IMR-90 (cell line): ENCODE measurements around the gene RPN2. TPM values are rescaled to one million over a fixed set of nuclear protein-coding genes. Genes with fewer than 3 reads are reported as not detected.

ENCODE experiments used
- ATAC-seq: fragments of 200-7000 bp; cut with Tn5 transposase; 2 replicates; pipeline ENCODE4 v1.9.1; 2020; ENCODE audit warnings: low read depth, mild to moderate bottlenecking, moderate library complexity
- BruUV-seq: library from RNA; stranded (reverse); fragments of 400-500 nt; replicated peaks from 2 replicates; lab custom pipeline; 2021; lab: Mats Ljungman, UMichigan
- CTCF ChIA-PET: fragments of 300-600 bp; formaldehyde crosslinking; extraction: SDS; loops from one replicate; lab custom pipeline; 2021; ENCODE audit warnings: antibody characterized with exemption; lab: Yijun Ruan, JAX
- POLR2A ChIA-PET: fragments of 300-600 bp; sonication (Branson Sonifier 250); formaldehyde crosslinking; loops from one replicate; lab custom pipeline; 2022; ENCODE audit warnings: antibody characterized with exemption; ENCODE audit not compliant: unreplicated experiment; lab: Charles Lee
- DNase-seq: peaks from one replicate; pipeline ENCODE4 v3.0.0; 2013
- H2AFZ ChIP-seq: replicated peaks from 2 replicates; pipeline ENCODE3; 2013; ENCODE audit warnings: low read length, mild to moderate bottlenecking; ENCODE audit not compliant: poor library complexity
- H2AK5ac ChIP-seq: 2 replicates; pipeline ENCODE4 v1.6.1; 2013; ENCODE audit warnings: low read depth, low read length, inconsistent platforms
- H2AK9ac ChIP-seq: replicated peaks from 2 replicates; pipeline ENCODE3; 2013; ENCODE audit warnings: mild to moderate bottlenecking, low read depth, low read length, moderate library complexity; ENCODE audit not compliant: poor library complexity
- H2BK120ac ChIP-seq: 2 replicates; pipeline ENCODE4 v1.6.1; 2013; ENCODE audit warnings: low read depth, low read length, inconsistent platforms
- H2BK15ac ChIP-seq: 3 replicates; pipeline ENCODE4 v1.6.1; 2013; ENCODE audit warnings: low read depth, low read length, inconsistent platforms
- H2BK20ac ChIP-seq: 2 replicates; pipeline ENCODE4 v1.6.1; 2013; ENCODE audit warnings: low read depth, mild to moderate bottlenecking, inconsistent platforms, low read length, moderate library complexity
- H2BK5ac ChIP-seq: 2 replicates; pipeline ENCODE4 v1.6.1; 2013; ENCODE audit warnings: mild to moderate bottlenecking, low read depth, low read length, inconsistent platforms; ENCODE audit not compliant: poor library complexity, severe bottlenecking
- H3K14ac ChIP-seq: replicated peaks from 2 replicates; pipeline ENCODE4 v1.6.1; 2013; ENCODE audit warnings: low read depth, low read length, inconsistent platforms
- H3K18ac ChIP-seq: 2 replicates; pipeline ENCODE4 v1.6.1; 2013; ENCODE audit warnings: low read depth, low read length, control low read depth
- H3K23ac ChIP-seq: 2 replicates; pipeline ENCODE4 v1.6.1; 2013; ENCODE audit warnings: low read depth, low read length, inconsistent platforms
- H3K27ac ChIP-seq: 2 replicates; pipeline ENCODE4 v1.5.1; 2013; ENCODE audit warnings: mild to moderate bottlenecking, control low read depth, low read length; ENCODE audit not compliant: insufficient read depth
- H3K27me3 ChIP-seq: 2 replicates; pipeline ENCODE4 v1.6.1; 2013; ENCODE audit warnings: low read length; ENCODE audit not compliant: control insufficient read depth, insufficient read depth
- H3K36me3 ChIP-seq: 2 replicates; pipeline ENCODE4 v1.6.1; 2013; ENCODE audit warnings: low read length, mixed read lengths; ENCODE audit not compliant: control insufficient read depth, insufficient read depth
- H3K4ac ChIP-seq: 2 replicates; pipeline ENCODE4 v1.6.1; 2013; ENCODE audit warnings: low read depth, low read length, inconsistent platforms
- H3K4me1 ChIP-seq: 2 replicates; pipeline ENCODE4 v1.6.1; 2013; ENCODE audit warnings: low read length, mixed read lengths; ENCODE audit not compliant: control insufficient read depth, insufficient read depth
- H3K4me2 ChIP-seq: 2 replicates; pipeline ENCODE4 v1.6.1; 2013; ENCODE audit warnings: low read depth, mild to moderate bottlenecking, control low read depth, low read length, moderate library complexity
- H3K4me3 ChIP-seq: 2 replicates; pipeline ENCODE4 v1.5.1; 2013; ENCODE audit warnings: low read depth, mild to moderate bottlenecking, control low read depth, low read length, moderate library complexity; ENCODE audit not compliant: insufficient read depth
- H3K56ac ChIP-seq: 2 replicates; pipeline ENCODE4 v1.6.1; 2013; ENCODE audit warnings: low read length, inconsistent platforms; ENCODE audit not compliant: insufficient read depth; ENCODE audit errors: extremely low read depth
- H3K79me1 ChIP-seq, 2 experiments: 2 replicates each; pipeline ENCODE4 v1.6.1; 2013; ENCODE audit warnings: low read length in 2 of 2, inconsistent platforms in 1 of 2, low read depth in 1 of 2
- H3K9ac ChIP-seq: 2 replicates; pipeline ENCODE4 v1.6.1; 2013; ENCODE audit warnings: low read depth, low read length, control low read depth
- H3K9me1 ChIP-seq: 2 replicates; pipeline ENCODE4 v1.6.1; 2013; ENCODE audit warnings: low read length, inconsistent platforms; ENCODE audit not compliant: insufficient read depth
- H3K9me3 ChIP-seq: 2 replicates; pipeline ENCODE4 v1.6.1; 2013; ENCODE audit warnings: low read length; ENCODE audit not compliant: control insufficient read depth, insufficient read depth
- H4K20me1 ChIP-seq: 2 replicates; pipeline ENCODE4 v1.6.1; 2013; ENCODE audit warnings: low read length, inconsistent platforms; ENCODE audit not compliant: insufficient read depth
- H4K5ac ChIP-seq: 2 replicates; pipeline ENCODE4 v1.6.1; 2013; ENCODE audit warnings: mild to moderate bottlenecking, low read depth, low read length, control low read depth
- H4K8ac ChIP-seq, 2 experiments: 2 replicates each; pipeline ENCODE4 v1.6.1; 2013; ENCODE audit warnings: low read depth in 2 of 2, low read length in 2 of 2, control low read depth in 1 of 2, inconsistent platforms in 1 of 2
- H4K91ac ChIP-seq: 2 replicates; pipeline ENCODE4 v1.6.1; 2013; ENCODE audit warnings: low read depth, low read length, inconsistent platforms; ENCODE audit not compliant: insufficient read depth
- BHLHE40 ChIP-seq: fragments of 150-350 bp; IDR thresholded peaks from 2 replicates; pipeline ENCODE4 v1.6.1; 2016; ENCODE audit warnings: mild to moderate bottlenecking, low read depth, low read length
- CEBPB ChIP-seq: IDR thresholded peaks from 2 replicates; pipeline ENCODE4 v1.6.1; 2012; ENCODE audit warnings: low read depth, low read length, improper control_type of control experiment
- CHD1 ChIP-seq: IDR thresholded peaks from 2 replicates; pipeline ENCODE4 v1.6.1; 2012; ENCODE audit warnings: low read depth, low read length, improper control_type of control experiment
- FOS ChIP-seq: fragments of 150-350 bp; IDR thresholded peaks from 2 replicates; pipeline ENCODE4 v1.6.1; 2016; ENCODE audit warnings: low read depth, low read length
- MAFK ChIP-seq: IDR thresholded peaks from 2 replicates; pipeline ENCODE4 v1.6.1; 2012; ENCODE audit warnings: low read depth, low read length, improper control_type of control experiment
- MAZ ChIP-seq: IDR thresholded peaks from 2 replicates; pipeline ENCODE4 v1.6.1; 2012; ENCODE audit warnings: low read depth, mild to moderate bottlenecking, low read length, improper control_type of control experiment, moderate library complexity, borderline replicate concordance
- NFE2L2 ChIP-seq: fragments of 150-350 bp; IDR thresholded peaks from 2 replicates; pipeline ENCODE4 v1.6.1; 2016; ENCODE audit warnings: low read depth, mild to moderate bottlenecking, low read length
- POLR2A ChIP-seq: IDR thresholded peaks from 2 replicates; pipeline ENCODE4 v1.6.1; 2012; ENCODE audit warnings: mild to moderate bottlenecking, low read depth, low read length
- RAD21 ChIP-seq: IDR thresholded peaks from 2 replicates; pipeline ENCODE4 v1.6.1; 2012; ENCODE audit warnings: low read length, improper control_type of control experiment
- RCOR1 ChIP-seq: IDR thresholded peaks from 2 replicates; pipeline ENCODE4 v1.6.1; 2012; ENCODE audit warnings: mild to moderate bottlenecking, low read length, improper control_type of control experiment; ENCODE audit not compliant: insufficient replicate concordance
- SMC3 ChIP-seq: fragments of 150-350 bp; IDR thresholded peaks from 2 replicates; pipeline ENCODE4 v1.6.1; 2016; ENCODE audit warnings: low read depth, mild to moderate bottlenecking, antibody characterized with exemption, low read length, moderate library complexity
- whole genome bisulfite sequencing, 2 experiments: methylation state at CpG; one replicate each; pipeline versions ENCODE4 v1.1.5 to v1.1.7; 2013; ENCODE audit warnings: missing lambda C conversion rate in 2 of 2; ENCODE audit not compliant: insufficient read length in 1 of 2; ENCODE audit errors: extremely low coverage in 2 of 2; 5-methylcytosine and 5-hydroxymethylcytosine counted together
- dilution Hi-C: fragments of 300-500 bp; cut with HindIII; formaldehyde crosslinking; loops from one replicate; pipeline ENCODE4 v1.14.3; 2018; ENCODE audit warnings: low sequenced_read_pairs; ENCODE audit not compliant: unreplicated experiment
- in situ Hi-C: fragments of 300-500 bp; cut with MboI; formaldehyde crosslinking; loops from 3 replicates; pipeline ENCODE4 v1.14.3; 2019; ENCODE audit warnings: low sequenced_read_pairs, inconsistent platforms, mixed read lengths
- intact Hi-C: fragments of 100-400 bp; cut with micrococcal nuclease; formaldehyde crosslinking; loops from 2 replicates; pipeline ENCODE4 v1.10.0; 2022
- polyA plus RNA-seq, 3 experiments: library from polyadenylated mRNA; depleted of rRNA; stranded (reverse); fragments of >200 nt; gene quantifications; 2 replicates each; pipeline ENCODE4 v1.2.3, GENCODE V29; 2012; ENCODE audit warnings: low replicate concordance in 1 of 3
- total RNA-seq: library from RNA; depleted of rRNA; stranded (reverse); fragments of >200 nt; gene quantifications from 2 replicates; pipeline ENCODE4 v1.2.3, GENCODE V29; 2012
- TF ChIP-seq, protein P1 (sequence below): fragments of 150-350 bp; IDR thresholded peaks from 2 replicates; pipeline ENCODE4 v1.6.1; 2017; ENCODE audit warnings: mild to moderate bottlenecking, antibody characterized with exemption, low read length, low read depth
- TF ChIP-seq, protein P2 (sequence below): conservative IDR thresholded peaks from 2 replicates; pipeline ENCODE4 v1.5.1; 2012; ENCODE audit warnings: mild to moderate bottlenecking, low read depth, low read length, improper control_type of control experiment

RPN2 gene
- total and polyA plus RNA-seq, 2 of the 4 experiments (the other 2 are of a cell fraction) = 305 to 481 TPM

DNA sequence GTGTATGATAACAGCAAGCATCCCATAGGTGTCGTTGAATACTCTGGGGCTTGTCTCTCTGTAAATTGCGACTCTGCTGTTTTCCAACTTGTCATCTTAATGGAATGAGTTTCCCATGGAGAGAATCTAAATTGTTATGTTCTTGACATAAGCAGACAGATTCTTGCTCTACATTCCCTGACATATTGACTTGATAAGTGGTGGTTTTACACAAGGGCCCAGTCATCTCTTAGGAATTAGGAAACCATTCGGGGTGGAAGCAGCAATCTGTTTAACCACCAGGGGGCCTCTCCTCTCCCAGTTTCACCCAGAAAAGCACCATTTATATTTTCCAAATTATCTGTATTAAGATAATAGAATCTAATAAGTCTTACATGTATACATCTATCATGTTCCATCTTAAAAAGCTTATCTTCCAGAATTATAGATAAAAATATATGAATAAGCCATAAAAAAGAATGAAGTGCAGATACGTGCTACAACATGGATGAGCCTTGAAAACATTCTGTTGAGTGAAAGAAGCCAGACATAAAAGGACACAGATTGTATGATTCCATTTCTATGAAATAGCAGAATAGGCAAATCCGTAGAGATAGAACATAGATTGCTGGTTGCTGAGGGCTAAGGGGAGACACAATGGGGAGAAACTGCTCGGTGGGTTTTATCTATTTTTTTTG, 23.3 kb downstream of the RPN2 start (continued):
- no peak for TF ChIP-seq NFE2L2
- peak; percentile 83; the same call in 1 of the 2 replicates for TF ChIP-seq FOS
- peak; percentile 82 for TF ChIP-seq CEBPB

DNA sequence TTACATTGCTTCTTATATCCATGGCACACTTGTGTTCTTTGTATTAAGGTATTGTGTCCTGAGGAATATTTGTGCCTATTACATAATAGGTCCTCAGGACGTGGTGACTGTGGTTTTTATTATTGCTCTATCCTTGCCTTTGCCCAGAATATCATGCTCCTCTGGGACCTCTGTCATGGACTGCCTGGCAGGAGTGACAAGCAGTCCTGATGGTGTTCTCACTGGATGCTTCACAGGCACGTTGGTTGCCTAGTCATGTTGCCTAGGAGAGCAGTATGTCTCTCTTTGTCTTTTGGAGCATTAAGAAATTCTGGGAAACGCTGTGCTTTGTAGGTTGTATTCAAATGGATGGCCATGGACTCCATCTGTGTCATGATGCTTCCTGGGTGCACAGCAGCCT, 24.9 kb downstream of the RPN2 start:
- peaks cover 3% of the 10 kb centered on the region for H3K4me1 ChIP-seq
- H4K5ac ChIP-seq = no peak overlapping the region
- H3K23ac ChIP-seq = no peak overlapping the region
- 92% methylated on average over 2 of the region's 3 CpGs; no CpG with 5 or more reads in 1 of the 2 experiments for WGBS, 2 experiments
- intact Hi-C loops (no loop called here), in situ Hi-C loops (loop anchor here (10.0 kb wide), 1 partner anchor 181 kb away; no protein-coding TSS in a partner anchor), dilution Hi-C loops (no loop called here)
- H3K18ac ChIP-seq = no peak overlapping the region
- peak overlapping the region; percentile 4; the same call in 1 of the 2 replicates for H2AK5ac ChIP-seq
- no peak overlapping the region for H3K4me3 ChIP-seq
- no peak overlapping the region for H3K4me2 ChIP-seq
- ChIA-PET CTCF (no interaction called here), POLR2A (no interaction called here)
- H3K36me3 ChIP-seq = peaks cover 44% of the 10 kb centered on the region
- H3K9me1 ChIP-seq = peaks cover 30% of the 10 kb centered on the region
- DNase-seq (no peak), ATAC-seq (no peak)
- H3K14ac ChIP-seq = no peak overlapping the region
- no TSS peak for BruUV-seq
- no peak overlapping the region; the same call in 2 of the 3 replicates for H2BK15ac ChIP-seq
- H4K20me1 ChIP-seq = peaks cover 30% of the 10 kb centered on the region
- H2BK5ac ChIP-seq = no peak overlapping the region
- H3K27ac ChIP-seq = no peak overlapping the region
- no peak overlapping the region; the same call in 1 of the 2 replicates for H3K4ac ChIP-seq
- no peak overlapping the region for H4K8ac ChIP-seq
- H3K9ac ChIP-seq = no peak overlapping the region
- H3K9me3 ChIP-seq = no peaks in the 10 kb centered on the region
- no peak overlapping the region for H4K91ac ChIP-seq
- no peak overlapping the region for H3K56ac ChIP-seq
- H2BK120ac ChIP-seq = no peak overlapping the region
- H2AK9ac ChIP-seq = no peak overlapping the region
- H3K27me3 ChIP-seq = no peaks in the 10 kb centered on the region
- no peak overlapping the region for H2BK20ac ChIP-seq
- H3K79me1 ChIP-seq = peaks cover 46 to 57% of the 10 kb centered on the region in 2 experiments
- H2AFZ ChIP-seq = no peak overlapping the region
- TF ChIP-seq MAZ (no peak), SMC3 (no peak), CHD1 (no peak), POLR2A (no peak), RCOR1 (no peak), CEBPB (no peak), FOS (no peak), MAFK (no peak), BHLHE40 (no peak), RAD21 (no peak)
- TF ChIP-seq, protein P1, sequence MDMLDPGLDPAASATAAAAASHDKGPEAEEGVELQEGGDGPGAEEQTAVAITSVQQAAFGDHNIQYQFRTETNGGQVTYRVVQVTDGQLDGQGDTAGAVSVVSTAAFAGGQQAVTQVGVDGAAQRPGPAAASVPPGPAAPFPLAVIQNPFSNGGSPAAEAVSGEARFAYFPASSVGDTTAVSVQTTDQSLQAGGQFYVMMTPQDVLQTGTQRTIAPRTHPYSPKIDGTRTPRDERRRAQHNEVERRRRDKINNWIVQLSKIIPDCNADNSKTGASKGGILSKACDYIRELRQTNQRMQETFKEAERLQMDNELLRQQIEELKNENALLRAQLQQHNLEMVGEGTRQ = no peak
- TF ChIP-seq, protein P2, sequence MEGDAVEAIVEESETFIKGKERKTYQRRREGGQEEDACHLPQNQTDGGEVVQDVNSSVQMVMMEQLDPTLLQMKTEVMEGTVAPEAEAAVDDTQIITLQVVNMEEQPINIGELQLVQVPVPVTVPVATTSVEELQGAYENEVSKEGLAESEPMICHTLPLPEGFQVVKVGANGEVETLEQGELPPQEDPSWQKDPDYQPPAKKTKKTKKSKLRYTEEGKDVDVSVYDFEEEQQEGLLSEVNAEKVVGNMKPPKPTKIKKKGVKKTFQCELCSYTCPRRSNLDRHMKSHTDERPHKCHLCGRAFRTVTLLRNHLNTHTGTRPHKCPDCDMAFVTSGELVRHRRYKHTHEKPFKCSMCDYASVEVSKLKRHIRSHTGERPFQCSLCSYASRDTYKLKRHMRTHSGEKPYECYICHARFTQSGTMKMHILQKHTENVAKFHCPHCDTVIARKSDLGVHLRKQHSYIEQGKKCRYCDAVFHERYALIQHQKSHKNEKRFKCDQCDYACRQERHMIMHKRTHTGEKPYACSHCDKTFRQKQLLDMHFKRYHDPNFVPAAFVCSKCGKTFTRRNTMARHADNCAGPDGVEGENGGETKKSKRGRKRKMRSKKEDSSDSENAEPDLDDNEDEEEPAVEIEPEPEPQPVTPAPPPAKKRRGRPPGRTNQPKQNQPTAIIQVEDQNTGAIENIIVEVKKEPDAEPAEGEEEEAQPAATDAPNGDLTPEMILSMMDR = no peak
